Stimulated activated CD4-positive, alpha-beta T cell treated with anti-CD3 and anti-CD28 coated beads, TNF-alpha, amount 100 ng/mL, for 48 hours (primary cell): Measurements from ENCODE around the gene SOCS7.

ENCODE experiments used
- DNase-seq, 3 donors: peaks; one replicate each; pipeline ENCODE4 v3.0.0-alpha.2; 2020; ENCODE audit warnings: low read depth in 3 of 3

Gene SOCS7

GRCh38 chr17:38338053-38338452, 13.6 kb upstream of the SOCS7 start:
- DNase-seq, result no peak

- DNase-seq, result no peak
These were observed 13.1 kb upstream of the SOCS7 start for GRCh38 chr17:38338535-38338934.

- no peak for DNase-seq
These were observed 11.8 kb upstream of the SOCS7 start for GRCh38 chr17:38339891-38340290.

GRCh38 chr17:38341035-38341721, 10.5 kb upstream of the SOCS7 start:
- no peak for DNase-seq

- DNase-seq, result no peak
These were observed 8.6 kb upstream of the SOCS7 start for GRCh38 chr17:38342886-38343607.

- no peak for DNase-seq
These were observed 7.8 kb upstream of the SOCS7 start, which contains the start of gene GPR179 for GRCh38 chr17:38343608-38344419. TSS of gene GPR179 (minus strand) at chr17:38343956. CDS start at chr17:38343789, 167 bp downstream.

- no peak for DNase-seq
These were observed 7.3 kb upstream of the SOCS7 start for GRCh38 chr17:38344420-38344745.

GRCh38 chr17:38345743-38346142, 5.9 kb upstream of the SOCS7 start:
- no peak for DNase-seq

- DNase-seq, result peak; percentile 71 to 84 (median 71)
These were observed 2.4 kb upstream of the SOCS7 start for GRCh38 chr17:38349097-38349730.

- no peak for DNase-seq
These were observed 1.6 kb upstream of the SOCS7 start for GRCh38 chr17:38350035-38350434.

- DNase-seq, result peak in 1 of 3 donors; percentile 5
These were observed 821 bp downstream of the SOCS7 start for GRCh38 chr17:38352245-38353085.

- DNase-seq, result no peak
These were observed 1.5 kb downstream of the SOCS7 start for GRCh38 chr17:38353086-38353604.

GRCh38 chr17:38353668-38354067, 2.0 kb downstream of the SOCS7 start:
- no peak for DNase-seq

- no peak for DNase-seq
These were observed 2.8 kb downstream of the SOCS7 start for GRCh38 chr17:38354466-38354865.

- no peak for DNase-seq
These were observed 3.6 kb downstream of the SOCS7 start for GRCh38 chr17:38355251-38355650.

- no peak for DNase-seq
These were observed 6.0 kb downstream of the SOCS7 start for GRCh38 chr17:38357486-38358123.

- DNase-seq, result no peak
These were observed 7.2 kb downstream of the SOCS7 start for GRCh38 chr17:38358586-38359513.

- no peak for DNase-seq
These were observed 10.2 kb downstream of the SOCS7 start for GRCh38 chr17:38361694-38362465.

GRCh38 chr17:38363016-38363415, 11.4 kb downstream of the SOCS7 start:
- no peak for DNase-seq
